Stimulated activated naive CD8-positive, alpha-beta T cell treated with anti-CD3 and anti-CD28 coated beads, Interleukin-15, Interleukin-2, amounts not matched to agents 100 U/mL and 50 U/mL, for 24 hours (primary cell): Measurements from ENCODE around the gene SAMD8.
A peak's percentile ranks its signal among the peaks of the same experiment; 100 is the strongest.
"Not testable (repeated sequence)": the region's sequence is repeated elsewhere in the genome, so short reads cannot be mapped to it uniquely, and the experiment has no call there.

Experiments
- ATAC-seq: fragments of 150-1000 bp; cut with Tn5 transposase; one replicate; pipeline ENCODE4 v1.10.0; 2021
- DNase-seq: peaks from one replicate; pipeline ENCODE4 v3.0.0; 2021

SAMD8 gene

DNA sequence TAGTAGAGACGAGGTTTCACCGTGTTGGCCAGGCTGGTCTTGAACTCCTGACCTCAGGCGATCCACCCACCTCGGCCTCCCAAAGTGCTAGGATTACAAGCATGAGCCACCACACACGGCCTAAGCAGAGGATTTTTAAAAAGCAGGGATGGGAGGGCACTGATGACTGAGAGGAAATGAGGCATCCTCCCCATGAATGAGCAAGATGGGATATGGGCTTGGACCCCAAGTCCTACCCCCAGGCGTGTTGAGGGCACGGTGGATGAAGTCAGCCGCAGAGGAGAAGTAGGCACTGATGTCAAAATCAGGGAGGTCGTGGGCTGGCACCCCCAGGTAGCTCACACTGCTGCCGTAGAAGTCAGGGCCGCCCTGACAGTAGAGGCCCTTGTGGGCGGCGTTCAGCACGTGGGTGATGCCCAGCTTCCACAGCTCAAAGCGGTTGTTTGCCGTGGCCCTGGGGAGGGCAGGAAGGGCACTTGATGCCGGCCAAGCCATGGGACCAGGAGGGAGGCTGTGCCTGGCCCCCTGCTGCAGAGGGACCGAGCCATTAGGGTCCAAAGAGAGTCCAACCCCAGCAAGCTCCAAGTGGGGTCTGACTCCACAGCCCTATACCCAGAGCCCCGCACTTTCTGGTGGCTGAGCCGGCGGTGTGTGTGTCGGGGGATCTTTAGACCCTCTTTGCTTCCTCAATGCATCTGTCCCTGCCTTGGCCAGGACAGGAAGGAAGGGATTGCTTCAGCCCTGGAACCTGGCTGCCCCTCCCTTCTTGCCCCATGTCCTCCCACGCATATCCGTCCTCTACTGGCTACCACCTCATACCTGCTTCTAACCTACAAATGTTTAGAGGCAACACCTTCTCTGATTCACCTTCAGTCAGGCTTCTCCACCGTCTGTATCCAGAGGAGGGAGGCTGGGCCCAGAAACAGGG lies 3.4 kb upstream of the SAMD8 start:
- ATAC-seq (no peak), DNase-seq (no peak)

DNA sequence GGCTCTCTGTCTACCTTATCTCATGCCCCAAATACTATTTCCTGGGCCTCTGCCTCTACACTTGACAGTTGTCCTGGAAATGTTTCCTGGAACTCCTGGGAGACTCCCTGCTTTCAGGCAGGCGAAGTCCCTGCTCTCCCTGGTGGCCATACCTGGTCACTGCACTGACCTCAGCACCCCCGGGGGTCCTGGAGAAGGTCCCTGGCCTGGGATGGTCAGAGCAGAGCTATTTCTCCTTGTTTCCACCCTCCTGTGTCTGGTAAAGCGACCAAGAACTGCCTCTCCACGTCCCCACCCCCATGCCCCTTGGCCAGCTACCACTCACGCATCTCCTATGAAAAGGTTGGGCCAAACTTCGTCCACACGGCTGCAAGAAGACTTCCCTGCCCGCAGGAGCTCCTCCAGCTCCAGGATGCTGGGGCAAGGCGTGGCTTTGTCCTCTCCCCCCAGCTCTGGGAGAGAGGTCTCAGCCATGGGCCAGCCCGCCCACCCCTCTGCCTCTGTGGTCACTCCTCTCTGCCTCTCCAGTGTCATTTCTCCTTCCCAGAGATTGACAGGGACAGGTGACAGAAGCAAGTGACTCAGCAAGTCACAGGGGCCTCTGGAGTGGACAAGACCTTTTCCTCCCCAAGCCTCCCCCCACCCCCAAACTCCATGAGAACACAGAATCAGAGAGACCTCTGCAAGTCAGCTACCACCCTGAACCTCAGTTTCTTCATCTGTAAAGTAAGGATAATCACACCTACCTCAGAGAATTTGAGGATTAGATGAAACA lies 2.6 kb upstream of the SAMD8 start:
- DNase-seq: peak; percentile 34
- no peak for ATAC-seq

DNA sequence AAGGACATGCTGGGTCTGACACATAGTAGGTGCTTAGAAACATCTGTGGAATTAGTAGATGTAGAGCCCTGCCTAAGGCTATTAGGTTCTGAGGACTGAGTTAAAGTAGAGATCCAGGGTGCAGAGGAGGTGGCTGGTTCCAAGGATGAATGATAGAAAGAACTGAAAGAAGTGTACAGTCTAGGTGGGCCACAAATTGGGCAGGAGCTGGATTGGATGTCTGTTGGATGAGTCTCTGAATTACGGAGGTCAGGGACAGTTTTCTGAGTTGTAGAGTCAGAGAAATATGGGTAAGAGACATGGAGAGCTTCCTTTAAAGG lies 2.0 kb upstream of the SAMD8 start:
- DNase-seq (no peak), ATAC-seq (no peak)

DNA sequence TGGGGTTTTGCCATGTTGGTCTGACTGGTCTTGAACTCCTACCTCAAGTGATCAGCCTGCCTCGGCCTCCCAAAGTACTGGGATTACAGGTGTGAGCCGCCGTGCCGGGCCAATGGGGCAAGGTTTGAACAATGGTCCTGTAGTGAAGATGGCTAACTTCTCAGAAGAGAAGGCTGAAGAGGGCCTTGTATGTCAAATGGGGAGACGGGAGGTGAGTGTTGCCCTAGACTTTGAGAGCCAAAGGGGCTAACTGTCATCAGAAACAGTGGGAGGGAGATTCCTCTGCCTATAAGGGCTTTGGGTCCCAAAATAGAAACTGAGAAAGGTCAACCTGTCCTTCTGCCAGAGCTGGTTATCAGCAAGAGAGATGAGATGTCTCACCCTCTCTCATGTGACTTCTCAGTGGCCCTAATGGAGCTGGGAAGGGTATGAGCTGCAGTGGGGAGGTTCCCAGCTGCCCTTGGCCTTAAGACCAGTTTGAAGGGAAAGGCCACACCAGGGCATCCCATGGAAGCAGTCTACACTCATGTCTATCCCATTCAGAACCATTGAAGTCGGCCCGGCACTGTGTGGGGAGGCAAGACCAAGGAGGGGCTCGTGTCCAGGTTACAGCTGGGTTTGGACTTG lies 1.3 kb upstream of the SAMD8 start:
- ATAC-seq: no peak
- DNase-seq: no peak

DNA sequence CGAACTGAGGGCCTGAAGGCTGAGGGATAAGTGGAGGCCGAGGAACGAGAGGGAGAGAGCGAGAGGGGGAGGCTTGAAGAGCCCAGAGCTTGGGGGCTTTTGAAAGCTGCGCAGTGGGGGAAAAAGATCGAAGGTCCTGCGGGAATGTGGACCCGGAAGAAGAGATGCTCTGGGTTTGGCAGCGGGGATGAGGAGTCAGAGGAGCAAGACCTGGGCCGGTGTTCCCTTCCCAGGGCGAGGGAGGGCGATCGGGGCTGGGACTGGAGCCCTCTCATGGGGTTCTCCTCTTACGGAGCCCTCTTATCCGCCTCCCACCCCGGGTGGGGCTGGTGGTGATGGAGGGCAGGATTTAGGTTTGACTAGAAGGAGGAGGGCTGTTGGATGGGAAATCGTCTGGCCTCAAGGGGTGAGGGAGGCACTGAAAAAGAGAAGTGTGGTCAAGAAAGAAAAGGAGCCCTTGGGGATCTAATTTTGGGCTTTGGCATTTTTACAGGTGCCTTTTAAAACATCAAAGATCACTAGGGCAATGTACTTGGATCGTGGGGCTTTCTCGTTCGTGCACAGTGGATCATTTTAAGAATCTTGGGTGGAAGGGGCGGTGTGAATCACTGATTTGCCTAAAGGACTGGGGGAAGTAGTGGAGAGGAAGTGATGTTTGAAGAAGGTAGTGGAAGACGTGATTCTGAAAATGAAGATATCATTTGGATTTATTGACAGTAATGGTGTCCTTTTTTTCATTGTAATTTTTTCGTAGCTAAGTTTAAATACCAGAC lies 637 bp downstream of the SAMD8 start:
- ATAC-seq (peak; percentile 38), DNase-seq (peak; percentile 54)

DNA sequence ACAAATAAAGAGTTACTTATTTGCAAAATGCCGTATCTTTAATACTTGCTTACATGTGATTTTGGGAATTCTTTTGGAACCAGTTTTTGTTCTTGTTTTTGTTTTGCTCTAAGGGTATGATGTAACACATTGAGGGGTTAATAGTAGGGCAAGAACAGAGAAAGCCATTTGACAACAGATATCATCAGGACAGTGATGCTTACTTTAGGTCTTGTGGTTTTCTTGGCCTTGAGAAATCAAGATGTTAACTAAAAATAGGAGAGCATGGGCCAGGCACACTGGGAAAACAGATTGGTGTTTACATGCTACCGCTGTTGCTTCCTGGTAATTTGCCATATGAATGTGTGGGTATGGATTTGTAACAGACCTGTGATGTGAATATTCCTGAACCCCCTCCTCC lies 3.7 kb downstream of the SAMD8 start:
- ATAC-seq (no peak), DNase-seq (no peak)

DNA sequence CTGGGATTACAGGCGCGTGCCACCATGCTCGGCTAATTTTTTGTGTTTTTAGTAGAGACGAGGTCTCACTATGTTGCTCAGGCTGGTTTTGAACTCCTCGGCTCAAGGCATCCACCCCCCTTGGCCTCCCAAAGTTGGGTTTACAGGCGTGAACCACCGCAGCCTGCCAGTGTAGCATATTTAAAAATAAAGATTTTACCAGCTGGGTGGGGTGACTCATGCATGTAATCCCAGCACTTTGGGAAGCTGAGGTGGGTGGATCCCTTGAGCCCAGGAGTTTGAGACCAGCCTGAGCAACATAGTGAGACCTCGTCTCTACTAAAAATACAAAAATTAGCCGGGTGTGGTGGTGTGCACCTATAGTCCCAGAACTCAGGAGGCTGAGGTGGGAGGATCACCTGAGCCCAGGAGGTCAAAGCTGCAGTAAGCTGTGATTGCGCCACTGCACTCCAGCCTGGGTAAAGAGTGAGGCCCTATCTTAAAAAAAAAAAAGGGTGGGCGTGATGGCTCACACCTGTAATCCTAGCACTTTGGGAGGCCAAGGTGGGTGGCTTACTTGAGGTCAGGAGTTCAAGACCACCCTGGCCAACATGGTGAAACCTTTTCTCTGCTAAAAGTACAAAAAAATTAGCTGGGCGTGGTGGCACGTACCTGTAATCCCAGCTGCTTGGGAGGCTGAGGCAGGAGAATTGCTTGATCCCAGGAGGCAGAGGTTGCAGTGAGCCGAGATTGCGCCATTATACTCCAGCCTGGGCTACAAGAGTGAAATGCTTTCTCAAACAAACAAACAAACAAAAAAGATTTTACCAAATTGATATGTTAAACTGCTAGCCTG lies 5.7 kb downstream of the SAMD8 start:
- not testable (repeated sequence) for ATAC-seq, DNase-seq

DNA sequence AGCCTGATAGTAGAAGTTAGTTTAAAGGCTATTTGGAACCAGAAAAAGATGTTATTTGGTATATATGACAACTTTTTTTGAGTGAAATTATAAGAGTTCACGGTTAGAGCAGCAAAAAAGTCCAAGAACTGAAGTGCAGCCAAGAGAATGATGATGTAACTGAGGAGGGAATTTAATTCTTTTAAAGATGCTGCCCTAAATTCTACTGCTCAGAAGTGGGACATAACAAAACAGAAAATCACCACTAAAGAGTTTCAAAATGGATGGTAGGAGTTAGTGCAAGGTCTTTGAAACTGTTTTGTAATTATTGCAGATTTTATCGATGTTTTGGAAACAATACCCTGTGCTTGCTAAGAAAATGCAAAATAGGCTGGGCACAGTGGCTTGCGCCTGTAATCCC lies 6.5 kb downstream of the SAMD8 start:
- ATAC-seq: peak; percentile 19
- DNase-seq: no peak

DNA sequence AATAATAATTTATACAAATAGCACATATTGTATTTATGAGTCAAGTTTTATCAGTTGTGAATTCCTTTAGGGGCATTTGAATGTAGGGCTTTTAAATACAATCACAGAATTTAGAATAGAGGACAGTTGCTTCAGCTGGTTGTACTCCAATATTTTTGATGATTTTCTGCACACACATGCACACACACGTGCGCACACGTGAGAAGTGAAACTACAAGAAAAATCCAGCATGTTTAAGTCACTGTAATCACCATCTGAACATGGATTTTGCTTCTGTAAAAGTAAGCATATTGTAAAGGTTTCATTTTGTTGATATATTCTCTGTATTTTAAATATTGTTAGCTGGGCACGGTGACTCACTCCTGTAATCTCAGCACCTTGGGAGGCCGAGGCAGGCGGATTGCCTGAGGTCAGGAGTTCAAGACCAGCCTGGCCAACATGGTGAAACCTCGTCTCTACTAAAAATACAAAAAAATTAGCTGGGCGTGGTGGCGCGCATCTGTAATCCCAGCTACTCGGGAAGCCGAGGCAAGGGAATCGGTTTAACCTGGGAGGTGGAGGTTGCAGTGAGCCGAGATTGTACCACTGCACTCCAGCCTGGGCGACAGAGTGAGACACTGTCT lies 8.1 kb downstream of the SAMD8 start:
- ATAC-seq: not testable (repeated sequence)

DNA sequence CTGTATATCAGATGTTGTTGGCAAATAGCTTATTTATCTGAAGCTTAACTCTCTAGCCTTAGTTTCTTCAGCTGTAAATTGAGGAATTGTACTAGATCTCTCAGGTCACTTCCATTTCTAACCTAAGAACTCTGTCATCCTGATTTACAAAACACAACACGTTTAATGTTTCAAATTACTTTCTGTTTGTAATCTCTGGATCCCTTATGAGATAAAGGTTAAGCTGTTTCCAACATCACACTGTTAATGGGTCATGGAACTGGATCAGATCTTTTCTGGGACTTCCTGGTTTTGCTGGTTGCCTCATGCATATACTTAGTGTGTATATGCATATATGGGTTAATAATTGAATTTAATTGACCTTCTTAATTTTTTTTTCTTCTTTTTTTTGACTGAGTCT lies 9.9 kb downstream of the SAMD8 start:
- DNase-seq (no peak), ATAC-seq (no peak)

More for the DNA sequence above, 8.1 kb downstream of the SAMD8 start:
- not testable (repeated sequence) for DNase-seq

DNA sequence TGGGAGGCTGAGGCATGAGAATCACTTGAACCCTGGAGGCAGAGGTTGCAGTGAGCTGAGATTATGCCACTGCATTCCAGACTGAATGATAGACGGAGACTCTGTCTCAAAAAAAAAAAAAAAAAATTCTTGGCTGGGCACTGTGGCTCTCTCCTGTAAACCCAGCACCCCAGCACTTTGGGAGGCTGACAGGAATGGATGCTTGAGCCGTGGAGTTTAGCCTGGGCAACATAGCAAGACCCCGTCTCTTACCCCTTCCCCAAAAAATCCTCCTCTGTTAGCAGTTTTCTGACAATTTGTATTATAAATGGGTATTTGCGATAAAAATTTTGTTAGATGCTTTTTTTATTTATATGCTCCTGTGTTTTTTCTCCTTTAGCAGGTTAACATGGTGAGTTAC lies 11.0 kb downstream of the SAMD8 start:
- DNase-seq: no peak
- no peak for ATAC-seq

DNA sequence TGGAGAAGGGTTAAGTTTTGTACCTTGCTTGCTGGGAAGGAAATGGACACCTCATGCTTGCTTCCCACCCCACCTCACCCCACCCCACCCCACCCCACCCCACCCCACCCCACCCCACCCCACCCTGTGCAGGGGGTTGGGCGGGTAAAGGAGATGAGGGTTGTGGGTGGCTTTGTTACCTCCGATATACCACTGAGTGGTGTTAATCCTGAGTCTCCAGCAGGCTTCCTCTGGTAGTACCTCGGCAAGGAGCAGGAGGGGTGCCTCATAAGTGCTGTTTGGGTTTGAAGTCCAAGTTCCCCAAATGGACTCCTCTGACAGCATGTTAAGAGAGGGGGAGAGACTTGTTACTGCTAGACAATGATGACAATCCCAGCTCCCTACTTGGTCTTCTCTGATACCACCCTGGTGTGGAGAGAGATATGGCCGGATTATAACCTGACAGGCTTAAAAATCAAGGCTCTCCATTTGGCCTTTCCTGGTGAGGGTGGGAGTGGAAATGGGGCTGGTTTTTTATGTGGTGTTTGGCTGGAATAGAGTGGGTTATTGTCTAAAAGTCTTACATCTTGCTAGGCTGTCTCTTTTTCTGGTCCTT lies 11.7 kb downstream of the SAMD8 start:
- no peak for DNase-seq
- ATAC-seq: no peak

DNA sequence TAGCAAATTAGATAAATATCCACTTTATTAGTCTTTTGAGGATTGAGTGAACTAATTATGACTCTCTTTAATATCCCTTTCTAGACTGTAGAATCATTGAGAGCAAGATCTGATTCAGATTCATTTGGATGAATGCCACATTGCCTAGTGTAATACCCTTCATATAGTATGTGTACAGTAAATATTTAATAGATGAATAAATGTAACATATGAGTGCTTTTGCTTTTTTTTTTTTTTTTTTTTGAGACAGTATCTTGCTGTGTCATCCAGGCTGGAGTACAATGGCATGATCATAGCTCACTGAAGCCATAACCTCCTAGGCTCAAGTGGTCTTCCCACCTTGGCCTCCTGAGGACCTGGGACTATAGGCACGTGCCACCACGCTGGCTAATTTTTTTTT lies 14.8 kb downstream of the SAMD8 start:
- DNase-seq: no peak
- no peak for ATAC-seq

DNA sequence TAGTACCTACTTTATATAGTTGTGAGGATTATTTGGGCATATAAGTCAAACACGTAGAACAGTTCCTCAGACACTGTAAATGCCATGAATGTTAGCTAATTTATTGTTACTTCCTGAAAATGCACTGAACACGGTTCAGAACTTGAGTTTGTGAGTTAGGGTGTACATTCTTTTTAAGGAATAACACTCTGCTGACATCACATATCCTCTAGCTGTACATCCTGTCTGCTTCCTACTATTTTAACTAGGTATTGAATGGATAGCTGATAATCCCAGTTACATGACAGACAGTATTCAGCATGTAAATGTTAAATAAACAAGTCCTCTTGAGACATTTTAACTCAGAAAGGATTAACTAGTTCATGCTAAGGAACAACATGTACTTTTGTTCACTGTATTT lies 16.0 kb downstream of the SAMD8 start:
- no peak for DNase-seq
- ATAC-seq: no peak

DNA sequence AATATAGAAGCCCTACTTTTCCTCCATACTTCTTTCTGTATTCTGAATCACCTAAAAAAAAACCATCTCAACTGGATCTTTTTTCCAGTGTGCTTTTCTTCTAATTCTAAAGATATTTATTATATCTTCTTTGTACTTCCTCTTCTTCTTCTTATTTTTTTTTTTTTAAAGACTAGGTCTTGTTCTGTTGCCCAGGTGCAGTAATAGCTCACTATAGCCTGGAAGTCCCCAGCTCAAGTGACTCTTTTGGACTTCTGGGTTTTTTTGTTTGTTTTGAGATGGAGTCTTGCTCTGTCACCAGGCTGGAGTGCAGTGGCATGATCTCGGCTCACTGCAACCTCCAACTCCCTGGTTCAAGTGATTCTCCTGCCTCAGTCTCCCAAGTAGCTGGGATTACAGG lies 17.5 kb downstream of the SAMD8 start:
- DNase-seq, ATAC-seq: not testable (repeated sequence)

DNA sequence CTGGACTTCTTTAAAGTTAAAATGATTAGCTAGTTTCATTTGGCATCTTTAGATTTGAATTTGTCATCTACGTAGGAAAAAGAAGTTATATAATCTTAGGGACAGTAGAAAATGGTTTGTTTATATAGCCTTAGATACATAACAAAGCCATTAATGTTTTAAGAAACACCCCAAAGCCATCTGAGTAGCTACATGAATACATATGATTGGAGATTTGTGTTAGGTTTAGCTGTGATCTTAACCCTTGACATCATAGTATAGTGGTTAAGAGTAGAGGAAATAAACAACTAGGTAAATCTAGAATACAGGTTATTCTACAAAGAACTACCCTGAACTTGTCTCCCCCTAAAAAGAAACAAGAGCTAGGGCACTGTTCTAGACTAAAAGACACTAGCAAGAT lies 18.1 kb downstream of the SAMD8 start:
- no peak for ATAC-seq

DNA sequence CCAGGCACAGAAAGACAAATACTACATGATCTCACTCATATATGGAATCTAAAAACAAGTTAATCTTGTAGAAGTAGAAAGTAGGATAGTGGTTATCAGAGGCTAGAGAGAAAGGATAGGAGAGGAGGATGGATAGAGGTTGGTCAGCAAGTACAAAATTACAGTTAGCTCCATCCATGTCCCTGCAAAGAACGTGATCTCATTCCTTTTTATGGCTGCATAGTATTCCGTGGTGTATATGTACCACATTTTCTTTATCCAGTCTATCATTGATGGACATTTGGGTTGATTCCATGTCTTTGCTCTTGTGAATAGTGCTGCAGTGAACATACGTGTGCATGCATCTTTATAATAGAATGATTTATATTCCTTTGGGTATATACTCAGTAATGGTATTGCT lies 22.2 kb downstream of the SAMD8 start:
- DNase-seq, ATAC-seq: not testable (repeated sequence)

More for the DNA sequence above, 18.1 kb downstream of the SAMD8 start:
- DNase-seq: no peak

DNA sequence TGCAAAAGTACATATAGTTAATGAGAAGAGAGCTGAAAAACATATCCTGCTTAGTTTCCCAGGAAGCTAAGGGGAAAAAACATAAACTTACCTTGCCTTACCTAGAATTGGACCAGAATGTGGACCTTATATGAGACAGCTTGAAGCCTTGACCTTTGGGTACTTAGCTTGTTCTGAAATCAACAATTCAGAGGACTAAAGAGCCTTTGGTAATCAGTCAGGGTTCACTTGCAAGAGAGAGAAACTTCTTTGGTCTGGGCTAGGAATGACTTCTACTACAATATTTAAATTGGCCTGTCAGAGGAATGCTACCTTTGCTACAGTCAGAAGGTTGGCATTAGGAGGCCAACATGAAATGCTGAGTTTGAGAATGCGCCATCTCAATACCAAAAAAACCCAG lies 24.9 kb downstream of the SAMD8 start:
- ATAC-seq (peak; percentile 7), DNase-seq (no peak)

DNA sequence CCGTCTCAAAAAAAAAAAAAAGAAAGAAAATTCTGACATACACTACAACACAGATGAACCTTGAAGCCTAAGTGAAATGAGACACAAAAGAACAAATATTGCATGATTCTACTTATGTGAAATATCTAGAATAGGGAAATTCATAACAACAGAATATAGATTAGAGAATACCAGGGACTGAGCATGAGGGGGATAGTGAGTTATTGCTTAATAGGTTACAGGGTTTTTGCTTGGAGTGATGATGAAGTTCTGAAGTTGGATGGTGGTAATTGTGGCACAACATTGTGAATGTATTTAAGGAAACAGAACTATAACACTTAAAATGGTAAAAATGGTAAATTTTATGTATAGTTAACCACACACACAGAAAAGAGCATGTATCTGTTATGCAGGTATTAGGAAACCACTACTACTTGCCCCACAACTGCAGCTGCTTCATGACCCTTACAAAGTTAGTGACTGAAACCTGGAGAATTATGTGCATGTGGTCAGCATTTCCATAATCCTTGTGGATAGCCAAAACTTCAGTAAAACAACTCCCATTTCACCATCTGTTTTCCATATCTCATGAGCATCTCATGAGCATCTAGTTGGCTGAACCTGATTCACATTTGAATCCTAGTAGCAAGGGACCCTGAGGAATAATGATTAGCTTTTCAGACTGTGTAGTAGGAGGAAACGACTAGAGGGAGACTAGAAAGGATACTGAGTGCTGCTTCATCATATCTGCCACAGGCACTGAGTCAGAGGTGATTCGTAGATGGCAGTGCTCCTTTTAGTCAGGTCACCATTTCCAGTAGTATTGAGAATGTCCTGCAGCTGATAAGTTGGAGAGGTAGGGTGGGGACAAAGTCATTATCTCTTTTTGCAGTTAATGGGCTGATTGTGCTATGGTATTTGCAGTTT lies 26.3 kb downstream of the SAMD8 start:
- DNase-seq (peak; percentile 23), ATAC-seq (peak; percentile 99)
